HepG2 (cell line): Measurements from ENCODE around the gene ACER3. TPM values are rescaled to one million over a fixed set of nuclear protein-coding genes. Genes with fewer than 3 reads are reported as not detected.

Experiments used
- ATAC-seq: fragments of 200-7000 bp; cut with Tn5 transposase; 3 replicates; pipeline ENCODE4 v1.9.1; 2020; ENCODE audit warnings: mild to moderate bottlenecking, moderate library complexity
- BruUV-seq: library from RNA; stranded (reverse); fragments of 400-500 nt; replicated peaks from 2 replicates; lab custom pipeline; 2021; lab: Mats Ljungman, UMichigan
- CTCF ChIA-PET: fragments of 300-600 bp; formaldehyde crosslinking; extraction: SDS; loops from one replicate; lab custom pipeline; 2021; ENCODE audit warnings: low total read pairs, inconsistent platforms, low intra/inter-chr PET ratio; lab: Yijun Ruan, JAX
- POLR2A ChIA-PET: fragments of 350-600 bp; sonication (Branson Sonifier 250); formaldehyde crosslinking; loops from one replicate; lab custom pipeline; 2020; ENCODE audit warnings: antibody characterized with exemption, inconsistent platforms; lab: Yijun Ruan, JAX
- DNase-seq: peaks from one replicate; pipeline ENCODE4 v3.0.0-alpha.2; 2015; ENCODE audit warnings: low spot score
- FAIRE-seq: peaks from 3 replicates; lab custom pipeline; 2011; peaks lifted over from hg19 to GRCh38; lab: Jason Lieb, UNC
- H2AFZ ChIP-seq: one replicate; pipeline ENCODE4 v1.6.1; 2011; ENCODE audit warnings: low read length, inconsistent platforms
- H3K27ac ChIP-seq: fragments of 300-600 bp; 3 replicates; pipeline ENCODE4 v1.8.0; 2011; ENCODE audit warnings: mixed run types, mild to moderate bottlenecking, mixed read lengths, low read length, inconsistent platforms; ENCODE audit not compliant: insufficient read depth; ENCODE audit errors: extremely low read length
- H3K27me3 ChIP-seq, 2 experiments: fragments of 200-600 bp in 1 of 2; 2 replicates in 1 of 2; 3 replicates in 1 of 2; pipeline versions ENCODE4 v1.6.0 to v1.8.0; 2011; ENCODE audit warnings: low read length in 2 of 2, mild to moderate bottlenecking in 2 of 2, moderate library complexity in 2 of 2, inconsistent platforms in 1 of 2; ENCODE audit not compliant: insufficient read depth in 2 of 2, control insufficient read depth in 1 of 2
- H3K36me3 ChIP-seq, 2 experiments: fragments of 200-600 bp in 1 of 2; replicated peaks in 1 of 2; 2 replicates in 1 of 2; 3 replicates in 1 of 2; pipeline versions ENCODE4 v1.5.1 to v1.8.0; 2011; ENCODE audit warnings: low read length in 2 of 2, inconsistent platforms in 1 of 2; ENCODE audit not compliant: insufficient read depth in 2 of 2, control insufficient read depth in 1 of 2
- H3K4me1 ChIP-seq: 2 replicates; pipeline ENCODE4 v1.5.1; 2012; ENCODE audit warnings: low read length, inconsistent platforms; ENCODE audit not compliant: insufficient read depth
- H3K4me2 ChIP-seq: 2 replicates; pipeline ENCODE4 v1.6.0; 2011; ENCODE audit warnings: low read depth, low read length, inconsistent platforms
- H3K4me3 ChIP-seq, 3 experiments: fragments of 200-600 bp in 1 of 3; sonication (generic), shearing (Covaris generic) in 1 of 3; replicated peaks in 1 of 3; 2 replicates each; pipeline ENCODE4 v1.5.1; 2011 to 2016; ENCODE audit warnings: low read length in 3 of 3, inconsistent platforms in 2 of 3, low read depth in 2 of 3, mild to moderate bottlenecking in 2 of 3, control low read depth in 1 of 3, mixed read lengths in 1 of 3; ENCODE audit not compliant: insufficient read depth in 1 of 3
- H3K79me2 ChIP-seq: one replicate; pipeline ENCODE4 v1.6.1; 2011; ENCODE audit warnings: low read length, inconsistent platforms; ENCODE audit not compliant: insufficient read depth
- H3K9ac ChIP-seq: 2 replicates; pipeline ENCODE4 v1.6.0; 2011; ENCODE audit warnings: mild to moderate bottlenecking, low read depth, low read length, inconsistent platforms; ENCODE audit not compliant: insufficient read depth
- H3K9me3 ChIP-seq: 2 replicates; pipeline ENCODE4 v1.5.1; 2012; ENCODE audit warnings: mild to moderate bottlenecking, low read length
- H4K20me1 ChIP-seq: 2 replicates; pipeline ENCODE4 v1.6.0; 2011; ENCODE audit warnings: inconsistent platforms, mild to moderate bottlenecking, low read length, moderate library complexity; ENCODE audit not compliant: insufficient read depth
- AKNA ChIP-seq: sonication (generic); formaldehyde crosslinking; IDR thresholded peaks from 2 replicates; pipeline ENCODE4 v1.4.0; 2020; ENCODE audit warnings: missing genetic modification reagents, borderline replicate concordance
- DR1 ChIP-seq: sonication (generic); formaldehyde crosslinking; IDR thresholded peaks from 2 replicates; pipeline ENCODE4 v1.8.0; 2021; ENCODE audit warnings: mild to moderate bottlenecking, missing genetic modification reagents, inconsistent platforms
- HIVEP1 ChIP-seq: sonication (generic); formaldehyde crosslinking; IDR thresholded peaks from 2 replicates; pipeline ENCODE4 v1.4.0; 2020; ENCODE audit warnings: mild to moderate bottlenecking, missing genetic modification reagents
- MIER3 ChIP-seq: IDR thresholded peaks from 2 replicates; pipeline ENCODE4 v1.6.1; 2016; ENCODE audit warnings: missing compliant biosample characterization, borderline replicate concordance
- PATZ1 ChIP-seq: sonication (generic); formaldehyde crosslinking; IDR thresholded peaks from 2 replicates; pipeline ENCODE4 v1.4.0; 2020; ENCODE audit warnings: missing genetic modification reagents
- SP5 ChIP-seq: IDR thresholded peaks from 2 replicates; pipeline ENCODE4 v1.6.1; 2016; ENCODE audit warnings: low read depth, borderline replicate concordance
- ZFYVE20 ChIP-seq: sonication (generic); formaldehyde crosslinking; IDR thresholded peaks from 2 replicates; pipeline ENCODE4 v1.8.0; 2023; ENCODE audit warnings: low read depth, mild to moderate bottlenecking, moderate library complexity, missing genetic modification reagents, borderline replicate concordance
- ZNF782 ChIP-seq: sonication (generic); formaldehyde crosslinking; IDR thresholded peaks from 2 replicates; pipeline ENCODE4 v1.4.0; 2020; ENCODE audit warnings: missing genetic modification reagents, mild to moderate bottlenecking, borderline replicate concordance
- in situ Hi-C: cut with HindIII; loops from 2 replicates; pipeline ENCODE4 v1.10.0; 2017; ENCODE audit warnings: low pct_unique_long_range_greater_than_20kb; ENCODE audit not compliant: extremely low pct_ligation_motif_present
- intact Hi-C: fragments of 100-400 bp; cut with micrococcal nuclease; formaldehyde crosslinking; loops from one replicate; pipeline ENCODE4 v1.10.0; 2022; ENCODE audit not compliant: unreplicated experiment
- polyA plus RNA-seq, 8 experiments: library from polyadenylated mRNA; depleted of rRNA in 3 of 8; stranded (reverse) in 7 of 8; unstranded in 1 of 8; fragments of >200 nt; fragmentation: Illumina TruSeq in 4 of 8; extraction: Trizol in 4 of 8; gene quantifications; 2 replicates each; pipeline versions ENCODE4 v1.2.1 to v1.2.3, GENCODE V29; 2011 to 2016; ENCODE audit warnings: low read depth in 4 of 8, missing spikeins in 1 of 8, mixed read lengths in 1 of 8; ENCODE audit not compliant: insufficient read depth in 1 of 8
- total RNA-seq, 5 experiments: library from RNA; depleted of rRNA; stranded (reverse); fragments of >200 nt; fragmentation: Illumina TruSeq; extraction: Trizol; gene quantifications; 2 replicates each; pipeline ENCODE4 v1.2.3, GENCODE V29; 2016; ENCODE audit warnings: low read depth in 1 of 5
- TF ChIP-seq, protein P1 (sequence below): sonication (generic); formaldehyde crosslinking; IDR thresholded peaks from 2 replicates; pipeline ENCODE4 v1.5.0; 2020; ENCODE audit warnings: missing genetic modification reagents

ACER3 gene
- total and polyA plus RNA-seq, 2 of the 13 experiments (the other 11 are each of a cell fraction or from before 2014, with no cell fraction given): 6.0 to 9.8 TPM

GRCh38 chr11:76995081-76995576 lies 134.4 kb downstream of the ACER3 start:
- Histone ChIP-seq H3K9ac (no peak overlapping the region), H3K4me3 (no peak overlapping the region), H3K4me1 (no peaks in the 10 kb centered on the region), H4K20me1 (no peaks in the 10 kb centered on the region), H3K27me3 (no peaks in the 10 kb centered on the region), H2AFZ (no peak overlapping the region), H3K27ac (no peak overlapping the region), H3K36me3 (no peaks in the 10 kb centered on the region), H3K79me2 (no peaks in the 10 kb centered on the region), H3K4me2 (no peak overlapping the region), H3K9me3 (no peaks in the 10 kb centered on the region)
- BruUV-seq: no TSS peak
- DNase-seq (no peak), FAIRE-seq (no peak), ATAC-seq (no peak)
- in situ Hi-C loops: no loop called here
- TF ChIP-seq ZFYVE20 (CRISPR knock-in tag) (no peak), ZNF782 (CRISPR knock-in tag) (no peak), PATZ1 (CRISPR knock-in tag) (no peak), SP5 (CRISPR knock-in tag) (no peak), HIVEP1 (CRISPR knock-in tag) (no peak), DR1 (CRISPR knock-in tag) (no peak), AKNA (CRISPR knock-in tag) (no peak), MIER3 (CRISPR knock-in tag) (no peak)
- TF ChIP-seq, protein P1, sequence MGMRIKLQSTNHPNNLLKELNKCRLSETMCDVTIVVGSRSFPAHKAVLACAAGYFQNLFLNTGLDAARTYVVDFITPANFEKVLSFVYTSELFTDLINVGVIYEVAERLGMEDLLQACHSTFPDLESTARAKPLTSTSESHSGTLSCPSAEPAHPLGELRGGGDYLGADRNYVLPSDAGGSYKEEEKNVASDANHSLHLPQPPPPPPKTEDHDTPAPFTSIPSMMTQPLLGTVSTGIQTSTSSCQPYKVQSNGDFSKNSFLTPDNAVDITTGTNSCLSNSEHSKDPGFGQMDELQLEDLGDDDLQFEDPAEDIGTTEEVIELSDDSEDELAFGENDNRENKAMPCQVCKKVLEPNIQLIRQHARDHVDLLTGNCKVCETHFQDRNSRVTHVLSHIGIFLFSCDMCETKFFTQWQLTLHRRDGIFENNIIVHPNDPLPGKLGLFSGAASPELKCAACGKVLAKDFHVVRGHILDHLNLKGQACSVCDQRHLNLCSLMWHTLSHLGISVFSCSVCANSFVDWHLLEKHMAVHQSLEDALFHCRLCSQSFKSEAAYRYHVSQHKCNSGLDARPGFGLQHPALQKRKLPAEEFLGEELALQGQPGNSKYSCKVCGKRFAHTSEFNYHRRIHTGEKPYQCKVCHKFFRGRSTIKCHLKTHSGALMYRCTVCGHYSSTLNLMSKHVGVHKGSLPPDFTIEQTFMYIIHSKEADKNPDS (CRISPR knock-in tag): no peak
- POLR2A ChIA-PET: no interaction called here
- CTCF ChIA-PET: no interaction called here
- intact Hi-C loops: no loop called here
